GM12878 (cell line): ENCODE measurements around the gene MAST2.

ENCODE experiments used
- CTCF ChIP-seq, 3 experiments: IDR thresholded peaks in 2 of 3; conservative IDR thresholded peaks in 1 of 3; 2 replicates each; pipeline ENCODE4 v1.5.1; 2011; ENCODE audit warnings: low read depth in 3 of 3, low read length in 3 of 3, mild to moderate bottlenecking in 3 of 3, control low read depth in 2 of 3, moderate library complexity in 2 of 3, inconsistent platforms in 1 of 3, mixed read lengths in 1 of 3; ENCODE audit not compliant: control insufficient read depth in 2 of 3, insufficient read depth in 1 of 3; ENCODE audit errors: extremely low read depth in 1 of 3
- FOS ChIP-seq: IDR thresholded peaks from 3 replicates; pipeline ENCODE4 v1.6.1; 2011; ENCODE audit warnings: borderline replicate concordance; ENCODE audit not compliant: insufficient read length; ENCODE audit errors: extremely low read depth
- FOXK2 ChIP-seq: fragments of 450-650 bp; IDR thresholded peaks from 2 replicates; pipeline ENCODE4 v1.6.1; 2017; ENCODE audit warnings: mild to moderate bottlenecking, moderate library complexity
- MAX ChIP-seq: IDR thresholded peaks from 2 replicates; pipeline ENCODE4 v1.6.1; 2012; ENCODE audit warnings: low read depth, low read length, improper control_type of control experiment
- NFYA ChIP-seq: IDR thresholded peaks from 2 replicates; pipeline ENCODE4 v1.6.1; 2011; ENCODE audit warnings: low read depth, mild to moderate bottlenecking, low read length, improper control_type of control experiment, borderline replicate concordance
- ZNF592 ChIP-seq: fragments of 450-650 bp; IDR thresholded peaks from 2 replicates; pipeline ENCODE4 v1.6.1; 2017; ENCODE audit warnings: mild to moderate bottlenecking, moderate library complexity

GRCh38 chr1:45928486-45929205 lies 125.2 kb downstream of the MAST2 start:
- TF ChIP-seq FOXK2 = no peak
- TF ChIP-seq FOS = no peak
- no peak for TF ChIP-seq CTCF (IDR thresholded peaks at IDR 0.05 in 2 of 3, conservative IDR thresholded peaks at IDR 0.05 in 1 of 3; ENCODE audit: control insufficient read depth in 2 of 3, extremely low read depth in 1 of 3, insufficient read depth in 1 of 3, low read depth in 3 of 3, low read length in 3 of 3)
- no peak for TF ChIP-seq ZNF592
- no peak for TF ChIP-seq NFYA
- TF ChIP-seq MAX = no peak
